Measurements from ENCODE around the gene NMRK1.

The NMRK1 gene

DNA sequence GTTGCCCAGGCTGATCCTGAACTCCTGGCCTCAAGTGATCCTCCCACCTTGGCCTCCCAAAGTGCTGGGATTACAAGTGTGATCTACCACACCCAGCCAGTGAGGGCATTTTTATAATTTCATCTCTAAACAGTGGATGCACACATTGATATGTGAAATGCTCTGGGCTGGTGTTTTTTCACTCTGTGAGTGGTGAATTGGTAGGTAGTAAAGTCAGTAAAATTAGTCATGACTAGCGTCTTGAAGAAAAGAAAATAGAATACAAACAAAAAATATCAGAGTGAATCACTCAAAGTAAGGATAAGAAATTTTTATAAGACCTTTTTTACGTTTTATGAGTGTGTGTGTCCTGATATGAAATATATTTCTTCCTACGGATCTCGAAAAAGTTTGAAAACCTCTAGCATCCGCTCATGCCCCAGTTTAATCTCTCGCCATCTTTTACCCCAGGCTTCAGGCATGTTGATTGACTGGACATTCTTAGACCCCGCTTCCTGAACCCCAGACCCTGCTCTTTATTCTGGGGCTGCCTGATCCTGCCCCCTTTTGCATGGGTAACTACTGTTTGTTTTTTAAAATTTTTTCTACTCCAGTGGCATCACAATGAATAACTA is 14.3 kb upstream of the NMRK1 start:
- no peak overlapping the region for H3K4me3 ChIP-seq (ENCODE audit: low read depth, low read length)
- TF ChIP-seq, protein P1, sequence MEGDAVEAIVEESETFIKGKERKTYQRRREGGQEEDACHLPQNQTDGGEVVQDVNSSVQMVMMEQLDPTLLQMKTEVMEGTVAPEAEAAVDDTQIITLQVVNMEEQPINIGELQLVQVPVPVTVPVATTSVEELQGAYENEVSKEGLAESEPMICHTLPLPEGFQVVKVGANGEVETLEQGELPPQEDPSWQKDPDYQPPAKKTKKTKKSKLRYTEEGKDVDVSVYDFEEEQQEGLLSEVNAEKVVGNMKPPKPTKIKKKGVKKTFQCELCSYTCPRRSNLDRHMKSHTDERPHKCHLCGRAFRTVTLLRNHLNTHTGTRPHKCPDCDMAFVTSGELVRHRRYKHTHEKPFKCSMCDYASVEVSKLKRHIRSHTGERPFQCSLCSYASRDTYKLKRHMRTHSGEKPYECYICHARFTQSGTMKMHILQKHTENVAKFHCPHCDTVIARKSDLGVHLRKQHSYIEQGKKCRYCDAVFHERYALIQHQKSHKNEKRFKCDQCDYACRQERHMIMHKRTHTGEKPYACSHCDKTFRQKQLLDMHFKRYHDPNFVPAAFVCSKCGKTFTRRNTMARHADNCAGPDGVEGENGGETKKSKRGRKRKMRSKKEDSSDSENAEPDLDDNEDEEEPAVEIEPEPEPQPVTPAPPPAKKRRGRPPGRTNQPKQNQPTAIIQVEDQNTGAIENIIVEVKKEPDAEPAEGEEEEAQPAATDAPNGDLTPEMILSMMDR (IDR thresholded peaks at IDR 0.05; ENCODE audit: low read depth, low read length): no peak

DNA sequence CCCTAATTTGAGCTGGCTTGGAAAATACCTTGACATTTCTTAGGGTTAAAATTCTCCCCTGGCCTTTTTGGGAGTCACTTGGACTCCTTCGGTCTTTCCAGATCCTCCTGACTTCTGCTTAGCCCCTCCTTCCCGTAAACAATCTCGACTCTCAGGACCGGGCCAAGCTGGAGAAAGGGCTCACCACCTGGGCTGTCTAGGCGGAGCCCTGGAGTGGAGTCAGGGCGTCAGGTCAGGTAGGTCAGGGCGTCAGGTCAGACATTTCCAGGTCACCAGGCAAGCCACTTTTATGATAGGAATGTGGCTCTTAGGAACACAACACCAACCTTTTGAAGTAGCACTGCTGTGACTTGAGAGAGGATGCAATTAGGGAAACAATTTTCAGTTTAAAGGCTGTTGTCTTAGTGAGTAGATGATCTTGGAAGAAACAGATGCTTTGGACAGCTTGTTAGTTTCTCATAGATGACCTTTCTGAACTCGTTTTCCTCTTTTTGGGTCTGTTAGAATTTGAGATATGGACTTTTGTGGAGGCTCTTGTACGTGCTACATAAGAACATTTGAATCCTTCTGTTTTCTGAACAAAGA is 13.1 kb upstream of the NMRK1 start:
- H3K4me3 ChIP-seq (ENCODE audit: low read depth, low read length): no peak overlapping the region
- TF ChIP-seq, protein P1 (IDR thresholded peaks at IDR 0.05; ENCODE audit: low read depth, low read length): no peak

DNA sequence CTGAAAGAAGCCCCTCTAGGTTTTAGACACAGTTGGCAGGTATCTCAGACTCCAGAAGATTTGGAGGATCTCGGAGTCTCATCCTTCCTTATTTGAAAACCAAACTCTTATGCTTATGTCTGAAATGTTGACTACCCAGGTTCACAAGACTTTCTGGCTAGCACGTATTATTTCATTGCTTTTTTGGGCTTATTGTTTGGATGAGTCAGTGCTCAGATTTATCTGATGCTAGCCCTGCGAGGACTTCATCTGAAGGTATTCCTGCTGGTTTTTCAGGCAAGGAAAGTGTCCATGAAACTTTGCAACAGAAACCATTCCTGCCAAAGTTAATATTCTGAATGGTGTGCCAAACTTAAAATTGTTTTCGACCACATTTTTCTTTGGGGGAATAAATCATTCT is 8.8 kb upstream of the NMRK1 start:
- TF ChIP-seq, protein P1 (IDR thresholded peaks at IDR 0.05; ENCODE audit: low read depth, low read length): no peak
- H3K4me3 ChIP-seq (ENCODE audit: low read depth, low read length): no peak overlapping the region

DNA sequence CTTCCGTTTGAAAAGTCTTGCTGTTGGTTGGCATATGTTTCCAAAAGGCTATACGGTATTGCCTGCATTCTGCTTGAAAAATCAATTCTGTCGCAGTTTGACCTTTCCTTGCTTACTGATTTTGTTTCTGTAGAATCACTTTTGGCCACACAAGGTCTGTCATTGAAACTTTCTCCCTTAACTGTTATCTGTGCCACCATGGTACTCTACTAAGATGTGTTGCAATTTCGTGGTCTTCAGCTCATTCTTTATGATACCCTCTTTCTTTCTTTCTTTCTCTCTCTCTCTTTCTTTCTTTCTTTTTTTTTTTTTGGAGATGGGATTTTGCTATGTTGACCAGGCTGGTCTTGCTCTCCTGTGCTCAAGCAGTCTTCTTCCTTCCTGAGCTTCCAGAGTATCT is 4.8 kb upstream of the NMRK1 start:
- H3K4me3 ChIP-seq (ENCODE audit: low read depth, low read length): no peak overlapping the region
- TF ChIP-seq, protein P1 (IDR thresholded peaks at IDR 0.05; ENCODE audit: low read depth, low read length): no peak

DNA sequence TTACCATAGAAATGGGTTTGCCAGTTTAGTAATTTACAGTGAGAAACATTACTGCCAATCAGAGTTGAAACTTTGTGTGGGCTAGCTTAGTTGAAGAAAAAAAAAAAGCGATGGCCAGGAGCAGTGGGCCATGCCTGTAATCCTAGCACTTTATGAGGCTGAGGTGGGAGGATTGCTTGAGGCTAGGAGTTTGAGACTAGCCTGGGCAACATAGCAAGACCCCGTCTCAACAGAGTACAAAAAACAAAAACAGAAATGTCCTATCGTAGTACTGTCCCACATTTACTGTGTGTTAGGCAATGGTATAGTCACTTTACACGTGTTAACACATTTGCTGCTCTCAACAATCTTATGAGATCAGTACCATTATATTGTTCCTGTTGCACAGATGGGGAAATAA is 2.6 kb upstream of the NMRK1 start:
- H3K4me3 ChIP-seq (ENCODE audit: low read depth, low read length): no peak overlapping the region
- TF ChIP-seq, protein P1 (IDR thresholded peaks at IDR 0.05; ENCODE audit: low read depth, low read length): no peak

DNA sequence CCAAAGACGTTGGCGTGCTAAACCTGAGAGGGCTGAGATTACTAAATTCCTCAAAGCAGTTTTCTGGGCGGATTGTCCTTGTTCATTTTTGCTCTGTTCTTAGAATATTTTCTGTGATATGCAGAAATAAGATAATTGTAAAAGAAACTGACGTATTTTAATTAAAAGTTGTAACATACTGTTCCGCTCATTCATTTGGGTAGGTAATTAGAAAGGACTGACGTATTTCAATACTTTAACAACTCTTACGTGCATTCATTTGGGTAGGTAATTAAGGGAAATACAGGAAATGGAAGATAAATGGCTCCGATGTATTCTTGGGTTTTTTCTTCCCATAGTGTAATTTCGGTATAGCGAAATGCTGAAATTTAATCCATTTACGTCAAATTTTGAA is 1.4 kb upstream of the NMRK1 start:
- H3K4me3 ChIP-seq (ENCODE audit: low read depth, low read length): peak overlapping the region; percentile 92
- TF ChIP-seq, protein P1 (IDR thresholded peaks at IDR 0.05; ENCODE audit: low read depth, low read length): peak; percentile 1; the same call in 1 of the 2 replicates

DNA sequence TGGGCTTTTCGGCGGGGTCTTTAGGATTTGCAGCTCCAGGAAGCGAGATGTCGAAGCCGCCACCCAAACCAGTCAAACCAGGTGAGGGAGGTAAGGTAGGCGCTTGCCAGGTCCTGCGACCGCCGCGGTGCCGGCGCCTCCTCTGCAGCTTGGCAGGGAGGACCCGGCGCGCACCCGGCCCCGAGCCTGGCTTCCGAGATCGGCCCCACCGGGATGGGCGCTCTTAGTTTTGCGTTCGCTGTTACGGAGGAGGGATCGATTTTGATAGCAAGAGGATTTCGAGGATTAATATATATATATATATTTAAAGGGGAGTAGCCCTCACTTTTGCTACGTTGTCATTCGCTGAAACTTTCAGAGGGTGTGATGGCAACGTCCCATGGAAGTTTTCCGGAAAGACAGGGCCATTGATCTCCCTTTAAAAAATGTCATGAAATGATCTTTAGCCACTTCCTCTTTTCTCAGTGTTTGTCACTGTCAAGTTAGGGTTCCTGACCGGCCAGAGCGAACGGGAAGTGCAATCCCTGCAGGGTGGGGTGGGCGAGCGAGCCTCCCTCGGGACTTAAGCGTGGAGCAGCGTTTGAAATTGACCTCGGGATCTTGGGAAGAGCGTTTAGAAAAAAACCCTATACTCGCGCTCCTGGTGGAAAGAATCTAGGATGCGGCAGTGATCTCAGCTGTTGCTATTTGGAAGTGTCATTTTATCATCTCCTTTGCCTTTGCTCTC is 854 bp upstream of the NMRK1 start:
- peak overlapping the region; percentile 92 for H3K4me3 ChIP-seq (ENCODE audit: low read depth, low read length)
- TF ChIP-seq, protein P1 (IDR thresholded peaks at IDR 0.05; ENCODE audit: low read depth, low read length): peak; percentile 38
